ENCODE results near the gene FSD1L. TPM values are rescaled to one million over a fixed set of nuclear protein-coding genes. Genes with fewer than 3 reads are reported as not detected.

Gene FSD1L
- total RNA-seq, 3 donors from 2014 or later (not counting 1 experiment from before 2014, with no cell fraction given) = 2.0 to 4.2 (median 2.1) TPM

DNA sequence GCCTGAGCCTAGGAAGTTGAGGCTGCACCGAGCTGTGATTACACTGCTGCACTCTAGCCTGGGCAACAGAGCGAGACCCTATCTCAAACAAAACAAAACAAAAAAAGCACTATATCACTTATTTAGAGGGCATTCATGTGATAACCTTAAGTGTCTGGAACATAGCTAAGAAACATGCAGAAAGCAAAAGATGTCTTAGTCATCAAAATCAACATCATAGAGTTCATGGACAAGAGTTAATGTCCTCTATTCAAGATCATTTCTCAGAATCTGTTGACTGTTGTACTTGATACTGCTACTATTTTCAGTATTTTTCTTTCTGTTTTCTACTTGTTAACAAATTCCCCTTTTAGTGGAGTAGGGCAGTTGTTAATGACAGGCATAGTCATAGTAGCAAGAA is 25.4 kb downstream of the FSD1L start:
- 100% methylated on average over 2 of the region's 2 CpGs for WGBS (ENCODE audit: insufficient coverage)
- Mint-ChIP-seq H3K4me1 (no peaks in the 10 kb centered on the region), H3K27me3 (ENCODE audit: low read depth in 2 of 2) (no peaks in the 10 kb centered on the region), H3K27ac (no peak overlapping the region), H3K36me3 (no peaks in the 10 kb centered on the region), H3K4me3 (no peak overlapping the region), H3K9me3 (no peaks in the 10 kb centered on the region)
- TF ChIP-seq, protein P1, sequence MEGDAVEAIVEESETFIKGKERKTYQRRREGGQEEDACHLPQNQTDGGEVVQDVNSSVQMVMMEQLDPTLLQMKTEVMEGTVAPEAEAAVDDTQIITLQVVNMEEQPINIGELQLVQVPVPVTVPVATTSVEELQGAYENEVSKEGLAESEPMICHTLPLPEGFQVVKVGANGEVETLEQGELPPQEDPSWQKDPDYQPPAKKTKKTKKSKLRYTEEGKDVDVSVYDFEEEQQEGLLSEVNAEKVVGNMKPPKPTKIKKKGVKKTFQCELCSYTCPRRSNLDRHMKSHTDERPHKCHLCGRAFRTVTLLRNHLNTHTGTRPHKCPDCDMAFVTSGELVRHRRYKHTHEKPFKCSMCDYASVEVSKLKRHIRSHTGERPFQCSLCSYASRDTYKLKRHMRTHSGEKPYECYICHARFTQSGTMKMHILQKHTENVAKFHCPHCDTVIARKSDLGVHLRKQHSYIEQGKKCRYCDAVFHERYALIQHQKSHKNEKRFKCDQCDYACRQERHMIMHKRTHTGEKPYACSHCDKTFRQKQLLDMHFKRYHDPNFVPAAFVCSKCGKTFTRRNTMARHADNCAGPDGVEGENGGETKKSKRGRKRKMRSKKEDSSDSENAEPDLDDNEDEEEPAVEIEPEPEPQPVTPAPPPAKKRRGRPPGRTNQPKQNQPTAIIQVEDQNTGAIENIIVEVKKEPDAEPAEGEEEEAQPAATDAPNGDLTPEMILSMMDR (IDR thresholded peaks at IDR 0.05) = no peak
- H3K36me3 ChIP-seq (ENCODE audit: control insufficient read depth, insufficient read depth, low read length) = no peaks in the 10 kb centered on the region
- H3K4me3 ChIP-seq (ENCODE audit: low read length) = no peak overlapping the region
- no peaks in the 10 kb centered on the region for H3K27me3 ChIP-seq (ENCODE audit: control insufficient read depth, insufficient read depth, low read length)
- ATAC-seq (no peak), DNase-seq (no peak)
- no peaks in the 10 kb centered on the region for H3K9me3 ChIP-seq (ENCODE audit: control insufficient read depth, insufficient read depth, low read length)
- intact Hi-C loops (cut with micrococcal nuclease) = no loop called here
- H3K27ac ChIP-seq (ENCODE audit: low read length) = no peak overlapping the region
- no peaks in the 10 kb centered on the region for H3K4me1 ChIP-seq (ENCODE audit: control insufficient read depth, insufficient read depth, low read length)

DNA sequence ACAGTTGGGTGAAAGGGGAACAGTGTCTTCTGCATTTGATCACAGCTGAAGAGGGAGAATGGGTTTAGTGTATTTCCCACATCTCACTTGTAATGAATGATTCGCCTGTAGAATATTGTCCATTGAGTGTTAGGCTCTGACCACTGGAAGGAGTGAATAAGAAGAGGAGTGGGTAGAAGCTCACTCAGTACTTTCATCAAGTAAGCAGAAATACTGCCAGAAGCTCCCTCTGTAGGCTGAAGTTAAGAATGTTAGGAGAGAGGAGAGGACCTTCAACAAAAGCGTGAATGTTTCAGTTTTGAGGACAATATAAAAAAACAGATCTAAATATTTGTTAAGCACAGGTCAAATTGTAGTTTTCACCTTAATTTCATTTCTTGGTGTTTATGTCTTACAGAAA is 27.5 kb downstream of the FSD1L start:
- intact Hi-C loops (cut with micrococcal nuclease) = no loop called here
- WGBS (ENCODE audit: insufficient coverage) = 50% methylated on average over 1 of the region's 2 CpGs
- no peaks in the 10 kb centered on the region for H3K9me3 ChIP-seq (ENCODE audit: control insufficient read depth, insufficient read depth, low read length)
- H3K27ac ChIP-seq (ENCODE audit: low read length) = no peak overlapping the region
- no peak overlapping the region for H3K4me3 ChIP-seq (ENCODE audit: low read length)
- H3K4me1 ChIP-seq (ENCODE audit: control insufficient read depth, insufficient read depth, low read length) = no peaks in the 10 kb centered on the region
- DNase-seq (no peak), ATAC-seq (no peak)
- TF ChIP-seq, protein P1 (IDR thresholded peaks at IDR 0.05) = no peak
- H3K4me1 Mint-ChIP-seq = no peaks in the 10 kb centered on the region
- no peak overlapping the region for H3K27ac Mint-ChIP-seq
- no peak overlapping the region for H3K4me3 Mint-ChIP-seq
- no peaks in the 10 kb centered on the region for H3K27me3 ChIP-seq (ENCODE audit: control insufficient read depth, insufficient read depth, low read length)
- H3K36me3 ChIP-seq (ENCODE audit: control insufficient read depth, insufficient read depth, low read length) = no peaks in the 10 kb centered on the region
- H3K36me3 Mint-ChIP-seq = no peaks in the 10 kb centered on the region
- no peaks in the 10 kb centered on the region for H3K27me3 Mint-ChIP-seq (ENCODE audit: low read depth in 2 of 2)
- H3K9me3 Mint-ChIP-seq = no peaks in the 10 kb centered on the region

DNA sequence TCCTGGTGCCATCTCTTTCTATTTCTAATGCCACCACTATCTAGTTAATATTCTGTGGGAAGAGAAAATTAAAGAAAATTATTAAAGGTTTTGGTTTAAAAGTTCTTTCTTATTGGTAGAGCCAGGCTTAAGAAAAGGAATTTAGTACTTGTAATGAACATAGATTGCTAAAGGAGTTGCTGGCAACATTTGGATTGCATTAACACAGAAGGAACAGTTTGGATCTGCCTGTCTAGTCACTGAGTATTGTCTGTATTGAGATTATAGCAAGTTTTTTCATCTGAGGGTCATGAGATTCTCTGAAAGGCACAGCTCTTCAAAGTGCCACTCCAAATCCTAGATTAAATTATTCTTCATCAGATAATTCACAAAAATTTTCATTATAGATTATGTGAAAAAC is 32.0 kb downstream of the FSD1L start:
- intact Hi-C loops (cut with micrococcal nuclease) = no loop called here
- Histone ChIP-seq H3K9me3 (ENCODE audit: control insufficient read depth, insufficient read depth, low read length) (no peaks in the 10 kb centered on the region), H3K4me1 (ENCODE audit: control insufficient read depth, insufficient read depth, low read length) (no peaks in the 10 kb centered on the region), H3K4me3 (ENCODE audit: low read length) (no peak overlapping the region), H3K27me3 (ENCODE audit: control insufficient read depth, insufficient read depth, low read length) (no peaks in the 10 kb centered on the region), H3K27ac (ENCODE audit: low read length) (no peak overlapping the region), H3K36me3 (ENCODE audit: control insufficient read depth, insufficient read depth, low read length) (no peaks in the 10 kb centered on the region)
- Mint-ChIP-seq H3K9me3 (no peaks in the 10 kb centered on the region), H3K36me3 (no peaks in the 10 kb centered on the region), H3K27ac (no peak overlapping the region), H3K4me1 (no peaks in the 10 kb centered on the region), H3K27me3 (ENCODE audit: low read depth in 2 of 2) (no peaks in the 10 kb centered on the region), H3K4me3 (no peak overlapping the region)
- DNase-seq (no peak), ATAC-seq (no peak)
- TF ChIP-seq, protein P1 (IDR thresholded peaks at IDR 0.05) = no peak

DNA sequence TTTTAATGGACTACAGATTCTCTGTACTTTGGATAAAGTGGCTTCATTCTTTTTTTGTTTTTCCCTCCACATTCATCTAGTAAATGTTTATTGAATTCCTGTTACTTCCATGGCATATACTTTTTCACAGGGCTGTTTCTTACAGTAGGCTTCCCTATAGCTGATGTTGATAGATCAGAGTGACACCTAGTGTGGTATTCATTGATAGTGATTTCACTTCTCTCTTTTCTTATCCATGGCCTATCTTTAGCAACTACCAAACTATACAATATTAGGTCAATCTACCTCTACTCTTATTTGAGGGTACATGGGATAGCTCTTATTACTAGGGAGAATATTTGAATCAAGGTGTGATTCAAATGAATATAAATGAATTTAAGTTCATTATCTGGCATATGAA is 35.8 kb downstream of the FSD1L start:
- Histone ChIP-seq H3K9me3 (ENCODE audit: control insufficient read depth, insufficient read depth, low read length) (no peaks in the 10 kb centered on the region), H3K27me3 (ENCODE audit: control insufficient read depth, insufficient read depth, low read length) (no peaks in the 10 kb centered on the region), H3K4me3 (ENCODE audit: low read length) (no peak overlapping the region), H3K4me1 (ENCODE audit: control insufficient read depth, insufficient read depth, low read length) (no peaks in the 10 kb centered on the region), H3K36me3 (ENCODE audit: control insufficient read depth, insufficient read depth, low read length) (no peaks in the 10 kb centered on the region), H3K27ac (ENCODE audit: low read length) (no peak overlapping the region)
- DNase-seq (no peak), ATAC-seq (no peak)
- TF ChIP-seq, protein P1 (IDR thresholded peaks at IDR 0.05) = no peak
- no peaks in the 10 kb centered on the region for H3K9me3 Mint-ChIP-seq
- no peaks in the 10 kb centered on the region for H3K4me1 Mint-ChIP-seq
- no peaks in the 10 kb centered on the region for H3K27me3 Mint-ChIP-seq (ENCODE audit: low read depth in 2 of 2)
- H3K36me3 Mint-ChIP-seq = no peaks in the 10 kb centered on the region
- no peak overlapping the region for H3K27ac Mint-ChIP-seq
- intact Hi-C loops (cut with micrococcal nuclease) = no loop called here
- no peak overlapping the region for H3K4me3 Mint-ChIP-seq
